Transverse colon (tissue), 4 donors: ENCODE measurements around the gene NEK1.

Experiments
- CTCF ChIP-seq, 5 experiments: fragments of 200-600 bp in 3 of 5; fragments of 450-650 bp in 2 of 5; sonication (generic) in 3 of 5; IDR thresholded peaks; 1 replicate in 2 of 5; 2 replicates in 3 of 5; pipeline ENCODE4 v1.5.1; 2016 to 2017; ENCODE audit warnings: antibody characterized with exemption in 5 of 5, inconsistent platforms in 3 of 5, mild to moderate bottlenecking in 2 of 5, moderate library complexity in 1 of 5
- EP300 ChIP-seq: sonication (generic); formaldehyde crosslinking; IDR thresholded peaks from one replicate; pipeline ENCODE4 v1.6.1; 2017; ENCODE audit warnings: antibody characterized with exemption, low read depth
- POLR2A ChIP-seq: fragments of 450-650 bp; IDR thresholded peaks from one replicate; pipeline ENCODE4 v1.6.1; 2016; ENCODE audit warnings: antibody characterized with exemption, mild to moderate bottlenecking, moderate library complexity
- POLR2AphosphoS5 ChIP-seq, 3 donors: sonication (generic); formaldehyde crosslinking; IDR thresholded peaks; one replicate each; pipeline ENCODE4 v1.6.1; 2016; ENCODE audit warnings: antibody characterized with exemption in 3 of 3

- no peak for TF ChIP-seq POLR2A
- no peak for TF ChIP-seq CTCF (IDR thresholded peaks at IDR 0.05)
- no peak for TF ChIP-seq EP300
- TF ChIP-seq POLR2AphosphoS5 (IDR thresholded peaks at IDR 0.05), result no peak
Measured at GRCh38 chr4:169660929-169661328, 48.5 kb upstream of the NEK1 start.
